ENCODE data around the gene OSBPL5.

DNA sequence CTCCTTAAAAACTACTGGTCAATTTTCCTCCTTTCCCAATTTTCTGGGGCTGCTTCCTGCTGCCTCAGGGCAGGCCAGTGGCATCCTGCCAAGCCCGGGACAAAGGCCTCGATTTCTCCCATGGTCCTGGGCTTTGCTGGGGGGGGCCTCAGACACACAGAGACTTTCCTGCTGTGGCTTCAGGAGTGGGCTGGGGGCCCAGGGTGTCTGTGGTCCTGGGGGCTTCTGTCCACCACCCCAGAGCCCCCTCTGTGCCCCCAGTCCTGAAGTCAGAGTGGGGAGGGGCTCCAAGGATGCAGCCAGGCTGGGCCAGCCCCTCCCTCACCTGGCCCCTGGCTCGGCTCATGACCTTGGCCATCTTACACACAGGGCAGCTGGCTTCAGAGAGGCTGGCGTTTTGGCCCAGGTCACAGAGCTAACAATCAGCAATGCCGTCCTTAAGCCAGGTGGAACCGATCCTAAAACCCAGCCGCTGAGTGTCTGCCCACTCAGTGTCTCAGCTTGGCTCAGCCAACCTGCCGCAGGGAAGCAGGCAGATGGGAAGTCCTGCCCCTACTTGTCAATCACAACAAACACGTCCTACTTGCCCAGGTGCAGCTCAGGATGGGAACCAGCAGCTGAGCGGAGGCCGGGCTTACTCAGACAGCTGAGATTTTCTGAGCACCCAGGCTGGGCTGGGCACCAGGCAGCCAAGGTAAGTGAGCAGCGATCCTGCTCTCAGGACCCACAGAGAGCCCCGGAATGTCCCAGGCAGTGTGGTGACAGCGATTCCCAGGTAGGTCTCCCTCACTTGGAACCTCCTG, 34.6 kb downstream of the OSBPL5 start:
- TF ChIP-seq POLR2A (IDR thresholded peaks at IDR 0.05; ENCODE audit: low read depth, low read length) (no peak), MAFK (IDR thresholded peaks at IDR 0.05; ENCODE audit: low read depth, low read length) (no peak), MXI1 (IDR thresholded peaks at IDR 0.05; ENCODE audit: borderline replicate concordance, low read depth, low read length) (no peak), RCOR1 (IDR thresholded peaks at IDR 0.05; ENCODE audit: insufficient replicate concordance, low read length) (no peak), SMC3 (IDR thresholded peaks at IDR 0.05; ENCODE audit: low read depth, low read length) (no peak), CEBPB (IDR thresholded peaks at IDR 0.05; ENCODE audit: low read depth, low read length) (no peak), NFE2L2 (IDR thresholded peaks at IDR 0.05; ENCODE audit: low read depth, low read length) (no peak), FOS (IDR thresholded peaks at IDR 0.05; ENCODE audit: low read depth, low read length) (no peak), RAD21 (IDR thresholded peaks at IDR 0.05; ENCODE audit: low read length) (no peak)
- TF ChIP-seq, protein P1, sequence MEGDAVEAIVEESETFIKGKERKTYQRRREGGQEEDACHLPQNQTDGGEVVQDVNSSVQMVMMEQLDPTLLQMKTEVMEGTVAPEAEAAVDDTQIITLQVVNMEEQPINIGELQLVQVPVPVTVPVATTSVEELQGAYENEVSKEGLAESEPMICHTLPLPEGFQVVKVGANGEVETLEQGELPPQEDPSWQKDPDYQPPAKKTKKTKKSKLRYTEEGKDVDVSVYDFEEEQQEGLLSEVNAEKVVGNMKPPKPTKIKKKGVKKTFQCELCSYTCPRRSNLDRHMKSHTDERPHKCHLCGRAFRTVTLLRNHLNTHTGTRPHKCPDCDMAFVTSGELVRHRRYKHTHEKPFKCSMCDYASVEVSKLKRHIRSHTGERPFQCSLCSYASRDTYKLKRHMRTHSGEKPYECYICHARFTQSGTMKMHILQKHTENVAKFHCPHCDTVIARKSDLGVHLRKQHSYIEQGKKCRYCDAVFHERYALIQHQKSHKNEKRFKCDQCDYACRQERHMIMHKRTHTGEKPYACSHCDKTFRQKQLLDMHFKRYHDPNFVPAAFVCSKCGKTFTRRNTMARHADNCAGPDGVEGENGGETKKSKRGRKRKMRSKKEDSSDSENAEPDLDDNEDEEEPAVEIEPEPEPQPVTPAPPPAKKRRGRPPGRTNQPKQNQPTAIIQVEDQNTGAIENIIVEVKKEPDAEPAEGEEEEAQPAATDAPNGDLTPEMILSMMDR (conservative IDR thresholded peaks at IDR 0.05; ENCODE audit: low read depth, low read length): no peak
- TF ChIP-seq, protein P2, sequence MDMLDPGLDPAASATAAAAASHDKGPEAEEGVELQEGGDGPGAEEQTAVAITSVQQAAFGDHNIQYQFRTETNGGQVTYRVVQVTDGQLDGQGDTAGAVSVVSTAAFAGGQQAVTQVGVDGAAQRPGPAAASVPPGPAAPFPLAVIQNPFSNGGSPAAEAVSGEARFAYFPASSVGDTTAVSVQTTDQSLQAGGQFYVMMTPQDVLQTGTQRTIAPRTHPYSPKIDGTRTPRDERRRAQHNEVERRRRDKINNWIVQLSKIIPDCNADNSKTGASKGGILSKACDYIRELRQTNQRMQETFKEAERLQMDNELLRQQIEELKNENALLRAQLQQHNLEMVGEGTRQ (IDR thresholded peaks at IDR 0.05; ENCODE audit: low read depth, low read length): no peak
- TF ChIP-seq, protein P3, sequence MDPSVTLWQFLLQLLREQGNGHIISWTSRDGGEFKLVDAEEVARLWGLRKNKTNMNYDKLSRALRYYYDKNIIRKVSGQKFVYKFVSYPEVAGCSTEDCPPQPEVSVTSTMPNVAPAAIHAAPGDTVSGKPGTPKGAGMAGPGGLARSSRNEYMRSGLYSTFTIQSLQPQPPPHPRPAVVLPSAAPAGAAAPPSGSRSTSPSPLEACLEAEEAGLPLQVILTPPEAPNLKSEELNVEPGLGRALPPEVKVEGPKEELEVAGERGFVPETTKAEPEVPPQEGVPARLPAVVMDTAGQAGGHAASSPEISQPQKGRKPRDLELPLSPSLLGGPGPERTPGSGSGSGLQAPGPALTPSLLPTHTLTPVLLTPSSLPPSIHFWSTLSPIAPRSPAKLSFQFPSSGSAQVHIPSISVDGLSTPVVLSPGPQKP (IDR thresholded peaks at IDR 0.05; ENCODE audit: borderline replicate concordance, low read depth, low read length): no peak

Measured in IMR-90 (cell line).